ENCODE measurements around the gene SLA2. TPM values are rescaled to one million over a fixed set of nuclear protein-coding genes. Genes with fewer than 3 reads are reported as not detected.

The SLA2 gene
- polyA plus RNA-seq, 1 donor from 2014 or later, result 0.33 TPM

- no peaks in the 10 kb centered on the region for H3K79me2 ChIP-seq (replicated peaks; ENCODE audit: insufficient read depth, low read length)
- H3K36me3 ChIP-seq (ENCODE audit: insufficient read depth, low read length), result no peaks in the 10 kb centered on the region
- H2AFZ ChIP-seq (ENCODE audit: low read depth, low read length), result no peak overlapping the region
- no peaks in the 10 kb centered on the region for H3F3A ChIP-seq (ENCODE audit: insufficient read depth, low read length, poor library complexity, severe bottlenecking)
- TF ChIP-seq SMC3 (conservative IDR thresholded peaks at IDR 0.05; ENCODE audit: poor library complexity) (no peak), CTCF (IDR thresholded peaks at IDR 0.05; ENCODE audit: poor library complexity, severe bottlenecking) (no peak), REST (IDR thresholded peaks at IDR 0.05; ENCODE audit: borderline replicate concordance) (no peak), EP300 (conservative IDR thresholded peaks at IDR 0.05; ENCODE audit: poor library complexity, severe bottlenecking) (no peak), EZH2 (IDR thresholded peaks at IDR 0.05; ENCODE audit: borderline replicate concordance, insufficient read depth, low read length, poor library complexity, severe bottlenecking) (no peak), POLR2AphosphoS5 (IDR thresholded peaks at IDR 0.05) (no peak), RAD21 (conservative IDR thresholded peaks at IDR 0.05) (no peak), TAF1 (IDR thresholded peaks at IDR 0.05; ENCODE audit: low read depth) (no peak), MXI1 (conservative IDR thresholded peaks at IDR 0.05; ENCODE audit: poor library complexity, severe bottlenecking) (no peak)
- no peaks in the 10 kb centered on the region for H4K20me1 ChIP-seq (ENCODE audit: insufficient read depth)
- H3K9me3 ChIP-seq (ENCODE audit: low read length), result no peaks in the 10 kb centered on the region
- H3K9ac ChIP-seq (ENCODE audit: low read length), result no peak overlapping the region
- no peak overlapping the region for H3K4me2 ChIP-seq (ENCODE audit: low read length)
- no peaks in the 10 kb centered on the region for H3K27me3 ChIP-seq (ENCODE audit: insufficient read depth, low read depth, low read length)
- no peaks in the 10 kb centered on the region for H3K9me2 ChIP-seq (ENCODE audit: insufficient read depth, low read length)
- no peak overlapping the region for H3K4me3 ChIP-seq (ENCODE audit: low read length)
- H3K27ac ChIP-seq (ENCODE audit: low read length), result no peak overlapping the region
These were observed 27.0 kb upstream of the SLA2 start for GRCh38 chr20:36672991-36673390.

- H2AFZ ChIP-seq (ENCODE audit: low read depth, low read length), result no peak overlapping the region
- H3K27ac ChIP-seq (ENCODE audit: low read length), result no peak overlapping the region
- H3K4me3 ChIP-seq (ENCODE audit: low read length), result no peak overlapping the region
- TF ChIP-seq TAF1 (IDR thresholded peaks at IDR 0.05; ENCODE audit: low read depth), result no peak
- TF ChIP-seq SMC3 (conservative IDR thresholded peaks at IDR 0.05; ENCODE audit: poor library complexity), result no peak
- no peak for TF ChIP-seq MXI1 (conservative IDR thresholded peaks at IDR 0.05; ENCODE audit: poor library complexity, severe bottlenecking)
- no peak for TF ChIP-seq POLR2AphosphoS5 (IDR thresholded peaks at IDR 0.05)
- no peak for TF ChIP-seq EP300 (conservative IDR thresholded peaks at IDR 0.05; ENCODE audit: poor library complexity, severe bottlenecking)
- no peak for TF ChIP-seq EZH2 (IDR thresholded peaks at IDR 0.05; ENCODE audit: borderline replicate concordance, insufficient read depth, low read length, poor library complexity, severe bottlenecking)
- TF ChIP-seq CTCF (IDR thresholded peaks at IDR 0.05; ENCODE audit: poor library complexity, severe bottlenecking), result no peak
- TF ChIP-seq RAD21 (conservative IDR thresholded peaks at IDR 0.05), result no peak
- TF ChIP-seq REST (IDR thresholded peaks at IDR 0.05; ENCODE audit: borderline replicate concordance), result no peak
- H3K27me3 ChIP-seq (ENCODE audit: insufficient read depth, low read depth, low read length), result no peaks in the 10 kb centered on the region
- no peaks in the 10 kb centered on the region for H4K20me1 ChIP-seq (ENCODE audit: insufficient read depth)
- H3K36me3 ChIP-seq (ENCODE audit: insufficient read depth, low read length), result no peaks in the 10 kb centered on the region
- H3F3A ChIP-seq (ENCODE audit: insufficient read depth, low read length, poor library complexity, severe bottlenecking), result no peaks in the 10 kb centered on the region
- no peaks in the 10 kb centered on the region for H3K79me2 ChIP-seq (replicated peaks; ENCODE audit: insufficient read depth, low read length)
- H3K4me2 ChIP-seq (ENCODE audit: low read length), result no peak overlapping the region
- no peaks in the 10 kb centered on the region for H3K9me3 ChIP-seq (ENCODE audit: low read length)
- no peaks in the 10 kb centered on the region for H3K9me2 ChIP-seq (ENCODE audit: insufficient read depth, low read length)
- H3K9ac ChIP-seq (ENCODE audit: low read length), result no peak overlapping the region
These were observed 24.8 kb upstream of the SLA2 start for GRCh38 chr20:36670665-36671357.

Data from neural cell (in vitro differentiated cells).